Gastroesophageal sphincter (tissue), 3 donors: ENCODE data around the gene ABHD2.

ENCODE experiments used
- CTCF ChIP-seq, 4 experiments: fragments of 200-600 bp in 2 of 4; fragments of 450-650 bp in 2 of 4; sonication (generic) in 1 of 4; IDR thresholded peaks; one replicate each; pipeline ENCODE4 v1.5.1; 2017 to 2019; ENCODE audit warnings: antibody characterized with exemption in 4 of 4, mild to moderate bottlenecking in 2 of 4, moderate library complexity in 2 of 4
- POLR2A ChIP-seq, 2 donors: fragments of 450-650 bp; IDR thresholded peaks; one replicate each; pipeline ENCODE4 v1.6.1; 2017; ENCODE audit warnings: antibody characterized with exemption in 2 of 2, mild to moderate bottlenecking in 2 of 2, moderate library complexity in 1 of 2

DNA sequence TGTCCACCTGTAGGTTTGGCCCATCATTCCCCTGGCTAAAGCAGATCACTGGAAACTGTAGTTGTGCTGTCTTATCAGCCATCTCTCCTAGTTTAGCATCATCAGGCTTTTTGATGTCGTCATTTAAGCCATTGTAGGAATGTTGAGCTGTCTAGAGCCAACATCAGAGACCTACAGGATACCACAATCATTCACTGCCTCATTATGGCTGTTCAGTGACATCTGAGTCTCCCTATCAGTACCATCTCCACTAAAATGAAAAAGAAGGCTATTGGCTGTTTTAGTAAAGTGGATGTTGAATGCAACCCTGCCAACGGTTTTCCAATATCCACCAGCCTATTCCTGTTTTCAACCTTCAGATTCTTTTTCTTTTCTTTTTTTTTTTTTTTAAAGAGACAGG lies 103.9 kb downstream of the ABHD2 start:
- TF ChIP-seq CTCF (IDR thresholded peaks at IDR 0.05) (no peak), POLR2A (IDR thresholded peaks at IDR 0.05) (no peak)
